Measurements from ENCODE around the gene ANO7. TPM values are rescaled to one million over a fixed set of nuclear protein-coding genes. Genes with fewer than 3 reads are reported as not detected.

ANO7 gene
- total RNA-seq, 1 donor from 2014 or later, result 16.1 TPM

DNA sequence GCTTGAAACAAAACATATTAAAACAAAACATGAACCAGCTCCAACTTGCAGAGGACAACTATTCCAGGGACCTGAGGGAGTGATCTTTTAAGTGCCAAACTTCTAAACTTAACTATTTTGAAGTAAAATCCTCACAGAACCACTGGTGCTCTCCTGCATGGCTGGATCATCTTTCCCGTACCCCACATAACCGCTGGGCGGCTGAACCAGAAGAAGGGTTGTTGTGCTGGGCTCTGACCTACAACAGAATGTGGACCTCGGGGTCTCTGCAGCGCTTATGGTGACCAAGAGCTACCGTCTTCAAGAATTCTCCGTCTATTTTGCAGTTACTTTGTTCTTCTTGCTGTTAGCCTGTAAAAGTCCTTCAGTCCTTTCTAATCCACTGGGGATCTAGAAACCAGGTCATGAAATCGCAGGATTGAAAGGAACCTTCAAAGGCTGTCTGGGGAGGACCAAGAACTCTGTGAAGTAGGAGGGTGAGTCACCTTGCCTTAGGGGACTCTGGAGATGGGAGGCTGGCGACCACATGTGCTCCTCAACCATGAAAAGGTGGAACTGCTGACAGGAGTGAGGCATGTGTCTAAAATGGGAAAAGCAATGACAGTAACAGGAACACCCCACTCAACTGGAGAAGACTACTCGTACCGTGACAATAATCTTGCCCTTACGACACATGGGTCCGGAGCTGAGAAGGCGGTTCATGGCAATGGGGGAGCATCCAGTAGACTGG is 80.4 kb downstream of the ANO7 start:
- H3K36me3 Mint-ChIP-seq (ENCODE audit: low read depth, unreplicated experiment), result peaks cover 23% of the 10 kb centered on the region
- peaks cover 5% of the 10 kb centered on the region for H3K27me3 Mint-ChIP-seq (ENCODE audit: unreplicated experiment)
- H3K4me3 Mint-ChIP-seq (ENCODE audit: unreplicated experiment), result peak overlapping the region; percentile 38
- TF ChIP-seq, protein P1, sequence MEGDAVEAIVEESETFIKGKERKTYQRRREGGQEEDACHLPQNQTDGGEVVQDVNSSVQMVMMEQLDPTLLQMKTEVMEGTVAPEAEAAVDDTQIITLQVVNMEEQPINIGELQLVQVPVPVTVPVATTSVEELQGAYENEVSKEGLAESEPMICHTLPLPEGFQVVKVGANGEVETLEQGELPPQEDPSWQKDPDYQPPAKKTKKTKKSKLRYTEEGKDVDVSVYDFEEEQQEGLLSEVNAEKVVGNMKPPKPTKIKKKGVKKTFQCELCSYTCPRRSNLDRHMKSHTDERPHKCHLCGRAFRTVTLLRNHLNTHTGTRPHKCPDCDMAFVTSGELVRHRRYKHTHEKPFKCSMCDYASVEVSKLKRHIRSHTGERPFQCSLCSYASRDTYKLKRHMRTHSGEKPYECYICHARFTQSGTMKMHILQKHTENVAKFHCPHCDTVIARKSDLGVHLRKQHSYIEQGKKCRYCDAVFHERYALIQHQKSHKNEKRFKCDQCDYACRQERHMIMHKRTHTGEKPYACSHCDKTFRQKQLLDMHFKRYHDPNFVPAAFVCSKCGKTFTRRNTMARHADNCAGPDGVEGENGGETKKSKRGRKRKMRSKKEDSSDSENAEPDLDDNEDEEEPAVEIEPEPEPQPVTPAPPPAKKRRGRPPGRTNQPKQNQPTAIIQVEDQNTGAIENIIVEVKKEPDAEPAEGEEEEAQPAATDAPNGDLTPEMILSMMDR (IDR thresholded peaks at IDR 0.05; ENCODE audit: unreplicated experiment), result no peak
- H3K4me1 Mint-ChIP-seq (ENCODE audit: unreplicated experiment), result peaks cover 17% of the 10 kb centered on the region
- H3K27ac Mint-ChIP-seq (ENCODE audit: unreplicated experiment), result no peak overlapping the region
- no peaks in the 10 kb centered on the region for H3K9me3 Mint-ChIP-seq (ENCODE audit: unreplicated experiment)
- no peak for DNase-seq (ENCODE audit: low spot score)

DNA sequence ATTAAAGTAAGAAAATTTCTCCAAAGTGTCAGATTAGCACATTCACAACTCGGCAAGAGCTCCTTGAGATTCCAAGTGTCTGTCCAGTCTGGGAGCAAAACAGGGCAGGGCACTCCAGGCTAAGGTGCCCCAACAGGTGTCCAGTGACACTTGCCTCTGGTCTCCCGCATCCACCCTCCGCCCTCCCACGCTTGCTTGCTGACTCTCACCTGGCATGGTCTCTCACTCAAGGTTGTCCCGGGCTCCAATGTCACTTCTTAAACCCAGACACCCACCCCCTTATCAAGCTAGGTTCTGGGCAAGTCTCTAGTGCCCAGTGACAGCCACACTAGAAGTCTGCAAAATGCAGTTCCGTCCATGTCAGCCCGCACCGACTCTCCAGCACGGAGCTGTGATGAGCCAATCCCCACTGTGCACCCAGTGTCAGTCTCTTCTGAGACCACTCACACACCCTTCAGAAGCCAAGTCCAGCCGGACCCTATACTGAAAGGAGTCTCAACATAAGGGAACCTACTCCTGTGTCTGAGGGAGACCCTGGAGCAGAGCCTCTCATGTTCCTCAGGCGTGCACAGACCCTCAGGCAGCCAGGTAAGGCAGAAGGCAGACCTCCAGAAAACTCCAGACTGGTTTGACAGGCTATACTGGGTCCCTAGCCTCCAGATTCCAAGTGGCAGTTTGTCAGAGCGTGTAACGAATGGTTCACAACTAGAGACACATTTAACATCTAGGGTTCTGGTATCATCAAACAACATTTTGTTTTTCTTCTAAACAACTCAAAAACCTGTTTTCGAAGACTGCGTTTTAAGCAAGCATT is 81.4 kb downstream of the ANO7 start:
- Mint-ChIP-seq H3K27me3 (ENCODE audit: unreplicated experiment) (peaks cover 5% of the 10 kb centered on the region), H3K36me3 (ENCODE audit: low read depth, unreplicated experiment) (peaks cover 25% of the 10 kb centered on the region), H3K4me1 (ENCODE audit: unreplicated experiment) (peaks cover 17% of the 10 kb centered on the region), H3K9me3 (ENCODE audit: unreplicated experiment) (no peaks in the 10 kb centered on the region), H3K27ac (ENCODE audit: unreplicated experiment) (no peak overlapping the region), H3K4me3 (ENCODE audit: unreplicated experiment) (no peak overlapping the region)
- TF ChIP-seq, protein P1 (IDR thresholded peaks at IDR 0.05; ENCODE audit: unreplicated experiment), result no peak
- DNase-seq (ENCODE audit: low spot score), result no peak

DNA sequence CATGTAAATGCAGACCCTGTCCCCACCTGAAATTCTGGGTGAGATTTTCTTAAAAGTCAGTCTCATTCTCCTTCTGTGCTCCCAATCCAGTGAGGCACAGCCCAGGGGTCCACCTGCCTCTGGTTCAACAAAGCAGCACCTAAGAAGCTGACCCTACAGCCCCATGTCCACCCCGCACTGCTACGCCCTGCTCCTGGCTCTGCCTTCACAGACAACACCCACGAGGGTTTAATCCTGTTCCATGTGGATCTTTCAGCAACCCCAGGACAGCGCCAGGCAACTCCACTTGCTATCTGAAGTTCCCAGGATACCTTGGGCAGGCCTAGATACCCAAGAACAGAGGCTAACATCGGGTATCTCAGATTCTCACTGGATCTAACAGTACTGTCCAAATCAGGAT is 82.1 kb downstream of the ANO7 start:
- no peak overlapping the region for H3K27ac Mint-ChIP-seq (ENCODE audit: unreplicated experiment)
- peaks cover 25% of the 10 kb centered on the region for H3K36me3 Mint-ChIP-seq (ENCODE audit: low read depth, unreplicated experiment)
- H3K4me1 Mint-ChIP-seq (ENCODE audit: unreplicated experiment), result peaks cover 17% of the 10 kb centered on the region
- no peak for DNase-seq (ENCODE audit: low spot score)
- TF ChIP-seq, protein P1 (IDR thresholded peaks at IDR 0.05; ENCODE audit: unreplicated experiment), result no peak
- no peaks in the 10 kb centered on the region for H3K9me3 Mint-ChIP-seq (ENCODE audit: unreplicated experiment)
- peak overlapping the region; percentile 15 for H3K4me3 Mint-ChIP-seq (ENCODE audit: unreplicated experiment)
- H3K27me3 Mint-ChIP-seq (ENCODE audit: unreplicated experiment), result peaks cover 5% of the 10 kb centered on the region

DNA sequence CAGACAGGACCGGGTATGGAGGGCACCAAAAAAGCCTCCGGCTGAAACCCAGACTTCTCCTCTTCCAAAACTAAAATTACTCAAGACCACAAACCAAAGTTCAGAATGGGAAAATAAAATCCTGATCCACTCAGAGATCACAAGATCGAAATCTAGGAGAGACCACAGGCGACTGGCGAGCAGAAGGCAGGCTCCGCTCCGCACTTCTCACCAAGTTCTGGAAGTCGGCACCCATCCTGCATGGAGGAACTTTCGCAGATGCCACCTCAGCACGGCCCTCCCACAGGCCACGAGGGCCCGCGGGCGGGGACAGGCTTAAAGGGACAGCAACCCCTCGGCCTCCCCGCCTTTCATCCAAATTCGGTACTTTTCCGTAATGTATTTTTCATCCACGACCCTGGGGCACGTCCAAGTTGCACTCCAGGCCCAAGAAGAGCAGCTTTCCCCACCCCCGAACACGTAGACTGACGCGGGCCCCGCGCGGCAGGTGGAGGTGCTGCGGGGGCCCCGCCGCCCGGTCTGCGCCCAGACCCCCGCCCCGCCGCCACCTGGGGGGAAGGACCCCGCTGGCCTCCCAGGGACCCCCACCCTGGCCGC is 83.3 kb downstream of the ANO7 start:
- H3K36me3 Mint-ChIP-seq (ENCODE audit: low read depth, unreplicated experiment), result peaks cover 20% of the 10 kb centered on the region
- peaks cover 17% of the 10 kb centered on the region for H3K4me1 Mint-ChIP-seq (ENCODE audit: unreplicated experiment)
- peak overlapping the region; percentile 96 for H3K4me3 Mint-ChIP-seq (ENCODE audit: unreplicated experiment)
- H3K27ac Mint-ChIP-seq (ENCODE audit: unreplicated experiment), result peak overlapping the region; percentile 68
- peaks cover 5% of the 10 kb centered on the region for H3K27me3 Mint-ChIP-seq (ENCODE audit: unreplicated experiment)
- TF ChIP-seq, protein P1 (IDR thresholded peaks at IDR 0.05; ENCODE audit: unreplicated experiment), result no peak
- peak; percentile 53 for DNase-seq (ENCODE audit: low spot score)
- no peaks in the 10 kb centered on the region for H3K9me3 Mint-ChIP-seq (ENCODE audit: unreplicated experiment)
